ENCODE measurements around the gene NCOA3.

GRCh38 chr20:47642624-47643023 is 140.9 kb downstream of the NCOA3 start:
- no peak for TF ChIP-seq CTCF (IDR thresholded peaks at IDR 0.05)
- no peak for TF ChIP-seq POLR2A (IDR thresholded peaks at IDR 0.05)

Data from adrenal gland (tissue), 5 donors.